Smooth muscle cell (in vitro differentiated cells): ENCODE measurements around the gene TMEM178B. TPM values are rescaled to one million over a fixed set of nuclear protein-coding genes. Genes with fewer than 3 reads are reported as not detected.

Experiments used
- DNase-seq: peaks from one replicate; lab custom pipeline; 2025; ENCODE audit not compliant: unreplicated experiment; lab: John Stamatoyannopoulos, UW
- H2AFZ ChIP-seq: fragments of 200-600 bp; sonication (generic); 2 replicates; pipeline ENCODE4 v1.6.0; 2016; ENCODE audit warnings: antibody characterized with exemption, low read depth, mild to moderate bottlenecking
- H3F3A ChIP-seq: fragments of 200-600 bp; sonication (generic); 2 replicates; pipeline ENCODE4 v1.6.0; 2017; ENCODE audit warnings: antibody characterized with exemption, low read depth
- H3K27ac ChIP-seq: fragments of 200-600 bp; sonication (generic); 2 replicates; pipeline ENCODE4 v1.5.1; 2016; ENCODE audit warnings: low read depth, mild to moderate bottlenecking
- H3K27me3 ChIP-seq: fragments of 200-600 bp; sonication (generic); 2 replicates; pipeline ENCODE4 v1.6.1; 2016; ENCODE audit warnings: low read depth, mild to moderate bottlenecking
- H3K36me3 ChIP-seq: fragments of 200-600 bp; sonication (generic); 2 replicates; pipeline ENCODE4 v1.5.1; 2016; ENCODE audit warnings: low read depth
- H3K4me1 ChIP-seq: fragments of 200-600 bp; sonication (generic); 2 replicates; pipeline ENCODE4 v1.5.1; 2016; ENCODE audit warnings: low read depth
- H3K4me2 ChIP-seq: fragments of 200-600 bp; sonication (generic); 2 replicates; pipeline ENCODE4 v1.6.0; 2016; ENCODE audit warnings: mild to moderate bottlenecking
- H3K4me3 ChIP-seq: fragments of 200-600 bp; sonication (generic); 2 replicates; pipeline ENCODE4 v1.5.1; 2016; ENCODE audit warnings: mild to moderate bottlenecking
- H3K79me2 ChIP-seq: fragments of 200-600 bp; sonication (generic); 2 replicates; pipeline ENCODE4 v1.6.0; 2016; ENCODE audit warnings: low read depth, mild to moderate bottlenecking
- H3K9ac ChIP-seq: fragments of 200-600 bp; sonication (generic); 2 replicates; pipeline ENCODE4 v1.6.0; 2016; ENCODE audit warnings: low read depth
- H3K9me3 ChIP-seq: fragments of 200-600 bp; sonication (generic); replicated peaks from 2 replicates; pipeline ENCODE4 v1.5.1; 2016; ENCODE audit warnings: low read depth
- H4K20me1 ChIP-seq: fragments of 200-600 bp; sonication (generic); 2 replicates; pipeline ENCODE4 v1.6.0; 2016; ENCODE audit warnings: low read depth
- WGBS: methylation state at CpG from one replicate; pipeline ENCODE4 v1.1.7; 2016; ENCODE audit warnings: low lambda C conversion rate; 5-methylcytosine and 5-hydroxymethylcytosine counted together
- polyA plus RNA-seq: library from polyadenylated mRNA; unstranded; fragments of >200 nt; fragmentation: Nextera tagmentation; extraction: Ambion mirVana; gene quantifications from 2 replicates; pipeline ENCODE4 v1.2.1, GENCODE V29; 2016
- total RNA-seq: library from RNA; depleted of rRNA; stranded (reverse); fragments of >200 nt; gene quantifications from 2 replicates; pipeline ENCODE4 v1.2.3, GENCODE V29; 2014
- TF ChIP-seq, protein P1 (sequence below): fragments of 200-600 bp; sonication (generic); IDR thresholded peaks from 2 replicates; pipeline ENCODE4 v1.5.1; 2017; ENCODE audit warnings: borderline replicate concordance, mild to moderate bottlenecking, antibody characterized with exemption; ENCODE audit not compliant: insufficient read depth, poor library complexity, severe bottlenecking

TMEM178B gene
- total and polyA plus RNA-seq, 2 experiments from 2014 or later = 0.72 TPM; not detected in 1

DNA sequence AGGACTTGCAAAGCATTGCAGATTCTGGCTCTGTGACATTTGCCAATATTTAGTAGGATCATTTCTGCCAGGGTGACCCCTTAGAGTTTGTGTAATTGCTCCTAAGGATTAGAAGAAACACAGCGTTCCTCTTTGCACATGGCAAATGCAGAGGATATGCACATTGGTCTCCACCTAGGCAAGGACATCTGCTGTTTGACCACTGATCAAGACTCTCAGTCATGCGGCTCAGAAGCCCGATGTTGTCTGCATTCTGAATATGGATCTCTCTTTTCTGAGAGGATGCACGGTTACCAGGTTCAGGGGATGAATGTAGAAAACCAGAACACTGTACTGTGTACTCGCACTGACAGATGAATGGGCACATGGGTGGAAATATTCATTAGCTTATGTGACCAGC, 296.8 kb downstream of the TMEM178B start:
- Histone ChIP-seq H3K4me1 (peaks cover 21% of the 10 kb centered on the region), H3F3A (no peaks in the 10 kb centered on the region), H3K27me3 (no peaks in the 10 kb centered on the region), H3K27ac (no peak overlapping the region), H3K4me3 (no peak overlapping the region), H3K79me2 (no peaks in the 10 kb centered on the region), H3K9me3 (no peaks in the 10 kb centered on the region), H3K36me3 (no peaks in the 10 kb centered on the region), H3K9ac (no peak overlapping the region), H4K20me1 (no peaks in the 10 kb centered on the region), H2AFZ (no peak overlapping the region), H3K4me2 (no peak overlapping the region)
- TF ChIP-seq, protein P1, sequence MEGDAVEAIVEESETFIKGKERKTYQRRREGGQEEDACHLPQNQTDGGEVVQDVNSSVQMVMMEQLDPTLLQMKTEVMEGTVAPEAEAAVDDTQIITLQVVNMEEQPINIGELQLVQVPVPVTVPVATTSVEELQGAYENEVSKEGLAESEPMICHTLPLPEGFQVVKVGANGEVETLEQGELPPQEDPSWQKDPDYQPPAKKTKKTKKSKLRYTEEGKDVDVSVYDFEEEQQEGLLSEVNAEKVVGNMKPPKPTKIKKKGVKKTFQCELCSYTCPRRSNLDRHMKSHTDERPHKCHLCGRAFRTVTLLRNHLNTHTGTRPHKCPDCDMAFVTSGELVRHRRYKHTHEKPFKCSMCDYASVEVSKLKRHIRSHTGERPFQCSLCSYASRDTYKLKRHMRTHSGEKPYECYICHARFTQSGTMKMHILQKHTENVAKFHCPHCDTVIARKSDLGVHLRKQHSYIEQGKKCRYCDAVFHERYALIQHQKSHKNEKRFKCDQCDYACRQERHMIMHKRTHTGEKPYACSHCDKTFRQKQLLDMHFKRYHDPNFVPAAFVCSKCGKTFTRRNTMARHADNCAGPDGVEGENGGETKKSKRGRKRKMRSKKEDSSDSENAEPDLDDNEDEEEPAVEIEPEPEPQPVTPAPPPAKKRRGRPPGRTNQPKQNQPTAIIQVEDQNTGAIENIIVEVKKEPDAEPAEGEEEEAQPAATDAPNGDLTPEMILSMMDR = no peak
- DNase-seq = no peak
- 80% methylated on average over 5 of the region's 5 CpGs for WGBS

DNA sequence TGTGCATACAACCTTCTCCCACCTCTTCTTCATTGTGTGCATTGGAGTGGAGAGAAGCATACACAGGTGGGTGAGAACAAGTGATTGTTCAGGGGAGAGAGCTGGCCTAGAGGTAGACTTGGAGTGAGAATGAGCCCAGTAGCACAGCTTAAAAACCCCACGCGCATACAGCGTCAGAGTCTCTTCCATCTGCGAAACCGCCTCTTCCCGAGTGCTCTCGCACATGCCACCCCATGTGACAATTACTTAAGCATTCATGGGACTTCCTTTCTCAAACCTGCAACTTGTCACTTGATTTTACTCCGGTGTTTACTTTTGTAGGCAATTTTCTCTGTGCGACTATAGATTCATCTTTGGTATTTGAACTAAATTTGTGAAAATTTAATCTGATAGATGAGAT, 300.6 kb downstream of the TMEM178B start:
- TF ChIP-seq, protein P1 = no peak
- Histone ChIP-seq H3K9me3 (no peaks in the 10 kb centered on the region), H3K9ac (no peak overlapping the region), H3K79me2 (no peaks in the 10 kb centered on the region), H3K4me3 (no peak overlapping the region), H3K4me2 (no peak overlapping the region), H3K27me3 (no peaks in the 10 kb centered on the region), H4K20me1 (no peaks in the 10 kb centered on the region), H2AFZ (no peak overlapping the region), H3K36me3 (no peaks in the 10 kb centered on the region), H3F3A (no peaks in the 10 kb centered on the region), H3K27ac (no peak overlapping the region), H3K4me1 (no peaks in the 10 kb centered on the region)
- DNase-seq = no peak
- whole genome bisulfite sequencing = 93% methylated on average over 9 of the region's 9 CpGs

DNA sequence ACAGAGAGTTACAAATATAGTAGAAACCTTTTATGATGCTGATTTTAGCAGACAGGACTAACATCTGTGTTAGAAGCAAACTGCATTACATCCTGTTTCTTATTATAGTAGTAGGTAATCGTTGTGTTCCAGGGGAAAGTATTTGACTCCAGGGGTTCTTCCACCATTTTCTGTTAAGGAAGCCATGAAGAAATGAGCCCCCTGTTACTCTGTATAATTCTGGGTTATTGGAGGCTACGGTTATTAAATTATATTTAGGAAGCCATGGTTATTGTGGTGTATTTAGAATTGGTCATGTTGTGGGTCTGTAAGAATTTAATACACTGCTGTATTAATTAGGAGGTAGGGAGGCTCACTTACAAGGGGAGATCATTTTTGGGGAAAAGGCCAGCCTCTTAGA, 301.6 kb downstream of the TMEM178B start:
- TF ChIP-seq, protein P1 = no peak
- H3K36me3 ChIP-seq = no peaks in the 10 kb centered on the region
- 89% methylated on average over 2 of the region's 2 CpGs for whole genome bisulfite sequencing
- H2AFZ ChIP-seq = no peak overlapping the region
- H3K27me3 ChIP-seq = no peaks in the 10 kb centered on the region
- no peaks in the 10 kb centered on the region for H3K9me3 ChIP-seq
- no peaks in the 10 kb centered on the region for H4K20me1 ChIP-seq
- no peak overlapping the region for H3K4me2 ChIP-seq
- no peak overlapping the region for H3K4me3 ChIP-seq
- no peaks in the 10 kb centered on the region for H3K79me2 ChIP-seq
- H3K9ac ChIP-seq = no peak overlapping the region
- H3K27ac ChIP-seq = no peak overlapping the region
- H3F3A ChIP-seq = no peaks in the 10 kb centered on the region
- DNase-seq = no peak
- no peaks in the 10 kb centered on the region for H3K4me1 ChIP-seq

DNA sequence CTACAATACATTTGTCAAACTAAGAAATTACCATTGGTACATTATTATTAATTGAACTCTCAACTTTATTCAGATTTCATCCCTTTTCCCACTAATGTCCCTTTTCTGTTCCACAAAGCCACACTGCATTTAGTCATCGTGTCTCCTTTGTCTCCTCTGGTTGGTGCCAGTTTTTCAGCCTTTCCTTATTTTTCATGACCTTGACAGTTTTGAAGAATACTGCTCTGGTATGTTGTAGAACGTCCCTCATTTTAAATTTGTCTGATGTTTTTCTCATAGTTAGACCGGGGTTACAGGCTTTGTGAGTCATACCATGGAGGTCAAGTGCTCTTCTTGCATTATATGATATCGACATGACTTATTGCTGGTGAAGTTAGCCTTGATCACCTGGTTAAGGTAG, 304.0 kb downstream of the TMEM178B start:
- no peak overlapping the region for H3K4me3 ChIP-seq
- no peaks in the 10 kb centered on the region for H3F3A ChIP-seq
- no peaks in the 10 kb centered on the region for H3K79me2 ChIP-seq
- H3K9me3 ChIP-seq = no peaks in the 10 kb centered on the region
- no peaks in the 10 kb centered on the region for H3K4me1 ChIP-seq
- TF ChIP-seq, protein P1 = no peak
- no peaks in the 10 kb centered on the region for H3K36me3 ChIP-seq
- no peak for DNase-seq
- no peaks in the 10 kb centered on the region for H3K27me3 ChIP-seq
- 88% methylated on average over 4 of the region's 4 CpGs for WGBS
- no peak overlapping the region for H3K9ac ChIP-seq
- H4K20me1 ChIP-seq = no peaks in the 10 kb centered on the region
- no peak overlapping the region for H3K4me2 ChIP-seq
- H2AFZ ChIP-seq = no peak overlapping the region
- H3K27ac ChIP-seq = no peak overlapping the region
